CD4-positive, alpha-beta T cell treated with Interleukin-17A for 4 hours (primary cell): ENCODE measurements around the gene POTED.
"Not testable (repeated sequence)": the region's sequence is repeated elsewhere in the genome, so short reads cannot be mapped to it uniquely, and the experiment has no call there.

ENCODE experiments used
- DNase-seq: peaks from one replicate; pipeline ENCODE4 v3.0.0-alpha.2; 2020; ENCODE audit warnings: mixed read lengths

Gene POTED

DNA sequence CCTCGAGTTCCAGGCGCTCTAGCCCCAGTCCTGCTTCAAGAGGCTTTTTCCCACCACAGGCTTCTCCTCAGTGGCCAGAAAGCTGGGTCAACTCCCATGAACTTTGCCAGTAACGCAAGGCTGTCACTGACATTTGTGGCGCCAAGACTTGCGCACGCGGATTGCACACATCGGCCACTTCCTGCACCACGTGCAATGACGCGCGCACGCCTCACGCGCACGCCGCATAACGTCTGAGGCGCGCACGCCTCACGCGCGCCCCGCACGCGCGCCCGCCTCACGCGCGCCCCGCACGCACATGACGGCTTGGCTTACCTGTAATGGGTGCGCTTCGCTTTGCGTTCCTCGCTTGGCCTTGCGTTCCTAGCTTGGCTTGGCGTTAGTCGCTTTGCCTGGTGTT lies at the start of gene POTED:
Gene POTED, plus strand, starts transcription at position 301 of the 400 bp plus-strand sequence. CDS start 452 bp downstream, outside the sequence.
- not testable (repeated sequence) for DNase-seq

DNA sequence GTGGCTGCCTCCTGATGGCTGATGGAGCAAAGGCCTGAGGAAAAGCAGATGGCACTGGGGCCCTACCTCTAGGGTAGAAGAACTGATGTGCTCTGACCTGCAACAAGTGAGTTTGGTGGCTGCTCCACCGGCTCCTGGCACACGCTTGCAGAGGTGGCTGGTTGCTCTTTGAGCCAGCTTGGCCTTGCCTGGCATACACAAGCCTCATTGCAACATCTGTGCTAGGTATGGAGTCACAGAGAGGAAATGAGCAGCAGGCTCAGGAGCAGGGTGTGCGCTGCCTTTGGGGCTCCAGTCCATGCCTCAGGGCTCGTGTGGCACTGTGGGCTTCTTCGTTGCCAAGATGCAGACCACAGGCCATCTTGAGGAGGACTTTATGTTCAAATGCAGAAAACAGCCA lies 40.5 kb downstream of the POTED start:
- not testable (repeated sequence) for DNase-seq

DNA sequence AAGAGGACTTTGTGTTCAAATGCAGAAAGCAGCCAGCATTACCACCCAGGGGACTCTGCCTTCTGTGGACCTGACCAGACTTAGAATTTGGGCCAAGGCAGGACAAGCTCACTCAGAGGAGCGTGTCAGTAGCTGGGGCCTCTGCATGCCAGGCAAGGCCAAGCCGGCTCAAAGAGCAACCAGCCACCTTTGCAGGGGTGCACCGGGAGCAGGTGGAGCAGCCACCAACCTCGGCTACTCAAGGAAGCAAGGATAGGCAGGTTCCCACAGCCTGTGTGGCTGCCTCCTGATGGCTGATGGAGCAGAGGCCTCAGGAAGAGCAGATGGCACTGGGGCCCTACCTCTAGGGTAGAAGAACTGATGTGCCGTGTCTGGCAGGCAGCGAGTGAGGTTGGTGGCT lies 42.2 kb downstream of the POTED start:
- peak; percentile 0 for DNase-seq
